Common myeloid progenitor, CD34-positive (primary cell): ENCODE results near the gene LRRC23.

Experiments used
- CTCF ChIA-PET: fragments of 350-600 bp; sonication (Branson Sonifier 250); formaldehyde crosslinking; loops from one replicate; lab custom pipeline; 2021; ENCODE audit warnings: antibody characterized with exemption; lab: Charles Lee
- POLR2A ChIA-PET: fragments of 350-600 bp; sonication (Branson Sonifier 250); formaldehyde crosslinking; loops from one replicate; lab custom pipeline; 2021; ENCODE audit warnings: antibody characterized with exemption; lab: Charles Lee
- DNase-seq, 3 donors: peaks; one replicate each; pipeline versions ENCODE4 v3.0.0 to v3.0.0-alpha.2; 2013
- H3K27ac ChIP-seq, 2 experiments: 1 replicate in 1 of 2; 2 replicates in 1 of 2; pipeline ENCODE4 v1.7.0; 2013; ENCODE audit warnings: inconsistent platforms in 2 of 2, low read length in 2 of 2, mild to moderate bottlenecking in 2 of 2, low read depth in 1 of 2, moderate library complexity in 1 of 2; ENCODE audit not compliant: severe bottlenecking in 2 of 2, insufficient read depth in 1 of 2, poor library complexity in 1 of 2
- H3K27me3 ChIP-seq, 5 experiments: replicated peaks in 2 of 5; 1 replicate in 3 of 5; 2 replicates in 2 of 5; pipeline versions ENCODE4 v1.6.1 to v1.7.0; 2013; ENCODE audit warnings: low read length in 4 of 5, mild to moderate bottlenecking in 2 of 5, moderate library complexity in 2 of 5, inconsistent platforms in 1 of 5; ENCODE audit not compliant: insufficient read depth in 5 of 5, control insufficient read depth in 4 of 5
- H3K36me3 ChIP-seq, 4 experiments: 1 replicate in 2 of 4; 2 replicates in 2 of 4; pipeline versions ENCODE4 v1.6.1 to v1.7.0; 2013; ENCODE audit warnings: low read length in 3 of 4, control low read depth in 1 of 4, mild to moderate bottlenecking in 1 of 4; ENCODE audit not compliant: control insufficient read depth in 4 of 4, insufficient read depth in 4 of 4
- H3K4me1 ChIP-seq, 4 experiments: 1 replicate in 3 of 4; 2 replicates in 1 of 4; pipeline versions ENCODE4 v1.6.1 to v1.7.1; 2013; ENCODE audit warnings: low read length in 3 of 4, mild to moderate bottlenecking in 3 of 4, control low read depth in 1 of 4, inconsistent platforms in 1 of 4, moderate library complexity in 1 of 4; ENCODE audit not compliant: control insufficient read depth in 4 of 4, insufficient read depth in 4 of 4; ENCODE audit errors: control extremely low read depth in 1 of 4
- H3K4me3 ChIP-seq, 7 experiments: 1 replicate in 4 of 7; 2 replicates in 3 of 7; pipeline versions ENCODE4 v1.5.1 to v1.7.0; 2013; ENCODE audit warnings: mild to moderate bottlenecking in 7 of 7, low read length in 6 of 7, moderate library complexity in 6 of 7, inconsistent platforms in 2 of 7, low read depth in 2 of 7, control low read depth in 1 of 7; ENCODE audit not compliant: insufficient read depth in 4 of 7, control insufficient read depth in 1 of 7; ENCODE audit errors: extremely low read depth in 1 of 7
- H3K9me3 ChIP-seq, 5 experiments: 1 replicate in 4 of 5; 2 replicates in 1 of 5; pipeline versions ENCODE4 v1.6.1 to v1.7.1; 2013; ENCODE audit warnings: low read length in 4 of 5, mild to moderate bottlenecking in 2 of 5, inconsistent platforms in 1 of 5, low read depth in 1 of 5, moderate library complexity in 1 of 5; ENCODE audit not compliant: control insufficient read depth in 4 of 5, insufficient read depth in 2 of 5; ENCODE audit errors: control extremely low read depth in 1 of 5
- WGBS: methylation state at CpG from one replicate; pipeline ENCODE4 v1.1.5; 2013; ENCODE audit not compliant: insufficient coverage; 5-methylcytosine and 5-hydroxymethylcytosine counted together

LRRC23 gene

GRCh38 chr12:6929466-6930452 is 25.1 kb downstream of the LRRC23 start:
- no peak for DNase-seq
- no peaks in the 10 kb centered on the region for H3K9me3 ChIP-seq
- ChIA-PET CTCF (interaction anchor here (1.1 to 2.5 kb wide), 4 partner anchors 8 to 58 kb away, joined by 3 to 14 read pairs (median 5); no protein-coding TSS in a partner anchor), POLR2A (interaction anchor here (3.0 kb wide), 1 partner anchor 14 kb away, joined by 8 read pairs; the partner anchor contains the start of genes C12orf57 and RNU7-1)
- 97% methylated on average over 5 of the region's 7 CpGs for WGBS
- H3K27me3 ChIP-seq = no peaks in the 10 kb centered on the region
- H3K27ac ChIP-seq = peak overlapping the region in 1 of 2 experiments; percentile 73
- peaks cover 3 to 43% (median 42%) of the 10 kb centered on the region in 4 experiments for H3K4me1 ChIP-seq
- H3K36me3 ChIP-seq = peaks cover 3 to 14% (median 8%) of the 10 kb centered on the region in 4 experiments
- H3K4me3 ChIP-seq = peak overlapping the region in 6 of 7 experiments; percentile 44 to 84 (median 74)

- POLR2A ChIA-PET = interaction anchor here (1.4 kb wide), 1 partner anchor 11 kb away, joined by 5 read pairs; the partner anchor contains the start of genes C12orf57 and RNU7-1
- H3K4me1 ChIP-seq = peaks cover 3 to 41% (median 33%) of the 10 kb centered on the region in 4 experiments
These were observed 28.1 kb downstream of the LRRC23 start for GRCh38 chr12:6932766-6933165.

DNA sequence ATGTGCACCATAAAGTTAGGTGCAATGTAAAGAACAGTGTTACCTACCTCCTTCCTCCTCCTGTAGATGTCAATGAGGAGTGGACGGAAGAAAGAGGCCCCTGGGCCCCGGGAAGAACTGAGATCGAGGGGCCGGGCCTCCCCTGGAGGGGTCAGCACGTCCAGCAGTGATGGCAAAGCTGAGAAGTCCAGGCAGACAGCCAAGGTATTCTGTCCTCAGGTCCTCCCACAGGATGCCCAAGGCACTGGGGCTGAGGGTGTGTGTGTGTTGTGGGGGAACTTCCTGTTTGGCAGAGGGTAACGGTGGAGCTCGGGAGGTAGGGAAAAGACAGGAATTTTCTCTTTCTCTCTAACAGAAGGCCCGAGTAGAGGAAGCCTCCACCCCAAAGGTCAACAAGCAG is 29.5 kb downstream of the LRRC23 start:
- H3K36me3 ChIP-seq = peaks cover 3 to 32% (median 17%) of the 10 kb centered on the region in 4 experiments
- no peak overlapping the region for H3K27ac ChIP-seq
- 68% methylated on average over 4 of the region's 8 CpGs for WGBS
- no peaks in the 10 kb centered on the region for H3K9me3 ChIP-seq
- ChIA-PET POLR2A (no interaction called here), CTCF (interaction anchor here (1.2 to 8.5 kb wide), 6 partner anchors 10 to 64 kb away, joined by 3 to 124 read pairs (median 8); partner anchors contain the start of genes C12orf57, RNU7-1 and SPSB2)
- DNase-seq = no peak
- H3K4me1 ChIP-seq = peaks cover 3 to 39% (median 34%) of the 10 kb centered on the region in 4 experiments
- no peaks in the 10 kb centered on the region for H3K27me3 ChIP-seq
- no peak overlapping the region for H3K4me3 ChIP-seq

More at GRCh38 chr12:6932766-6933165, 28.1 kb downstream of the LRRC23 start:
- CTCF ChIA-PET = interaction anchor here (1.0 to 1.9 kb wide), 4 partner anchors 9 to 63 kb away, joined by 3 to 5 read pairs (median 4); no protein-coding TSS in a partner anchor
- DNase-seq = no peak
- WGBS = 83% methylated on average over 1 of the region's 1 CpG
- Histone ChIP-seq H3K27me3 (no peaks in the 10 kb centered on the region), H3K4me3 (no peak overlapping the region), H3K36me3 (peaks cover 3 to 31% (median 17%) of the 10 kb centered on the region in 4 experiments), H3K27ac (no peak overlapping the region), H3K9me3 (no peaks in the 10 kb centered on the region)

- peak overlapping the region in 1 of 2 experiments; percentile 58 for H3K27ac ChIP-seq
- peaks cover 0 to 29% (median 27%) of the 10 kb centered on the region in 4 experiments for H3K4me1 ChIP-seq
- peaks cover 3 to 36% (median 21%) of the 10 kb centered on the region in 4 experiments for H3K36me3 ChIP-seq
- no peaks in the 10 kb centered on the region for H3K27me3 ChIP-seq
- H3K9me3 ChIP-seq = no peaks in the 10 kb centered on the region
- ChIA-PET CTCF (interaction anchor here (0.9 to 8.5 kb wide), 8 partner anchors 10 to 173 kb away, joined by 3 to 124 read pairs (median 4); no protein-coding TSS in a partner anchor), POLR2A (no interaction called here)
- 91% methylated on average over 11 of the region's 14 CpGs for WGBS
- no peak for DNase-seq
- H3K4me3 ChIP-seq = peak overlapping the region in 1 of 7 experiments; percentile 11
These were observed 31.0 kb downstream of the LRRC23 start for GRCh38 chr12:6935371-6936193.

DNA sequence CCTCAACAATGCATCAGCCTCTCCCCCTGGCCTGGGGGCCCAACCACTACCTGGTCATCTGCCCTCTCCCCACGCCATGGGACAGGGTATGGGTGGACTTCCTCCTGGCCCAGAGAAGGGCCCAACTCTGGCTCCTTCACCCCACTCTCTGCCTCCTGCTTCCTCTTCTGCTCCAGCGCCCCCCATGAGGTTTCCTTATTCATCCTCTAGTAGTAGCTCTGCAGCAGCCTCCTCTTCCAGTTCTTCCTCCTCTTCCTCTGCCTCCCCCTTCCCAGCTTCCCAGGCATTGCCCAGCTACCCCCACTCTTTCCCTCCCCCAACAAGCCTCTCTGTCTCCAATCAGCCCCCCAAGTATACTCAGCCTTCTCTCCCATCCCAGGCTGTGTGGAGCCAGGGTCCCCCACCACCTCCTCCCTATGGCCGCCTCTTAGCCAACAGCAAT is 31.6 kb downstream of the LRRC23 start:
- no peaks in the 10 kb centered on the region for H3K27me3 ChIP-seq
- peak overlapping the region in 3 of 7 experiments; percentile 11 to 87 (median 82) for H3K4me3 ChIP-seq
- H3K27ac ChIP-seq = peak overlapping the region in 1 of 2 experiments; percentile 58
- CTCF ChIA-PET = interaction anchor here (1.0 to 8.5 kb wide), 5 partner anchors 13 to 32 kb away, joined by 3 to 124 read pairs (median 3); no protein-coding TSS in a partner anchor
- no peaks in the 10 kb centered on the region for H3K9me3 ChIP-seq
- POLR2A ChIA-PET = interaction anchor here (0.6 to 1.8 kb wide), 2 partner anchors 8 to 63 kb away, joined by 4 to 5 read pairs; partner anchors contain the start of genes ATN1 and SPSB2
- peaks cover 3 to 43% (median 25%) of the 10 kb centered on the region in 4 experiments for H3K36me3 ChIP-seq
- 75% methylated on average over 2 of the region's 3 CpGs for WGBS
- no peak for DNase-seq
- H3K4me1 ChIP-seq = peaks cover 0 to 29% (median 27%) of the 10 kb centered on the region in 4 experiments
